GM20431 (cell line): Measurements from ENCODE around the gene ZC2HC1B.
"Not testable (repeated sequence)": the region's sequence is repeated elsewhere in the genome, so short reads cannot be mapped to it uniquely, and the experiment has no call there.

Source experiments
- in situ Hi-C: fragments of 300-500 bp; cut with MseI, MboI; formaldehyde crosslinking; loops from one replicate; pipeline ENCODE4 v1.15.0; 2020; ENCODE audit warnings: low sequenced_read_pairs; ENCODE audit not compliant: unreplicated experiment

The ZC2HC1B gene, protein sequence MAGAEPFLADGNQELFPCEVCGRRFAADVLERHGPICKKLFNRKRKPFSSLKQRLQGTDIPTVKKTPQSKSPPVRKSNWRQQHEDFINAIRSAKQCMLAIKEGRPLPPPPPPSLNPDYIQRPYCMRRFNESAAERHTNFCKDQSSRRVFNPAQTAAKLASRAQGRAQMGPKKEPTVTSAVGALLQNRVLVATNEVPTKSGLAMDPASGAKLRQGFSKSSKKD

DNA sequence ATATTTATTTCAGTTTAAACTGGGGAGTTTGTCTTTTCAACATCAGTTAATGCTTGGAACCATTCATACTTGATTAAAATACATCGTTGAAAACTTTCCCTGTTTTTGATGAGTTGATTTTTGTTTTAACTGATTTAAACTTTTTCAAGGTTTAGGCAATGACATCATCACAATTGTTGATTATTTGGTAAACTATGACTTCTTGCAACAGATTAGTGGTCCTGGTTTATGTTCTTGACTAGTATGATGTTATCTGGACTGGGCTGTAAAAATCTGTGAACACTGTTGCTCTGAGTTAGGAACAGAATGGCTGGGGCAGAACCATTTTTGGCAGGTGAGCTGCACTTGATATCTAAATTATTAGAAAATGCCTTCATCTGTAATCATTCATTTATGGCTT is at the start of gene ZC2HC1B:
TSS of gene ZC2HC1B (plus strand) at position 241 of the 400 bp plus-strand sequence. CDS start at position 307, 66 bp downstream.
- in situ Hi-C loops, result no loop called here

DNA sequence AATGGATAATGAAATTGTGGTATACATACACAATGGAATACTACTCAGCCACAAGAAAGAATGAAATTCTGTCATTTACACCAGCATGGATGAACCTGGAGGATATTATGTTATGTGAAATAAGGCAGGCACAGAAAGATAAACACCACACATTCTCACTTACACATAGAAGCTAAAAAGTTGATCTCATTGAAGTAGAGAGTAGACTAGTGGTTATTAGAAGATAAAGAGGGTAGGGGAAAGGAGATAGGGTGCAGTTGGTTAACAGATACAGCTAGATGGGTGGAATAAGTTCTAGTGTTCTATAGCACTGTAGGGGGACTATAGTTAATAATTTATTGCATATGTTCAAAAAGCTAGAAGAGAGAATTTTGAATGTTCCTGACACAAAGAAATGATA is 46.7 kb upstream of the ZC2HC1B start:
- in situ Hi-C loops, result no loop called here

DNA sequence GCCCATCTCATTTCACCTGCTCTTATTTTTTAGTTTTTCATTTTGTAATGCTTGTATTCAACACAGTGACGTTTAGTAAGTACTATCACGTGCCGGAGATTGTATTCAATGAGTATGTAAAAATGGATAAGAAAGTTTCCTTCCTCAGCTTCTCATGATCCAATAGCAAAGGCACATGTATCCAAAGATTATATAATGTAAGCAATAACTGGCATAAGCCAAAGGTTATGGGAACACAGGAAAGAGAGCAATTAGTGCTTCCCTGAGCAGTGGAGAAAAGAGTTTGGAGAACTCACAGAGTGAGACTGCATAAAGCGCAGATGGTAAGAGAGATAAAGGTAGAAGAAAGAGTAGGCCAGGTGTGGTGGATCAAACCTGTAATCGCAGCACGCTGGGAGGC is 42.9 kb upstream of the ZC2HC1B start:
- in situ Hi-C loops, result no loop called here

DNA sequence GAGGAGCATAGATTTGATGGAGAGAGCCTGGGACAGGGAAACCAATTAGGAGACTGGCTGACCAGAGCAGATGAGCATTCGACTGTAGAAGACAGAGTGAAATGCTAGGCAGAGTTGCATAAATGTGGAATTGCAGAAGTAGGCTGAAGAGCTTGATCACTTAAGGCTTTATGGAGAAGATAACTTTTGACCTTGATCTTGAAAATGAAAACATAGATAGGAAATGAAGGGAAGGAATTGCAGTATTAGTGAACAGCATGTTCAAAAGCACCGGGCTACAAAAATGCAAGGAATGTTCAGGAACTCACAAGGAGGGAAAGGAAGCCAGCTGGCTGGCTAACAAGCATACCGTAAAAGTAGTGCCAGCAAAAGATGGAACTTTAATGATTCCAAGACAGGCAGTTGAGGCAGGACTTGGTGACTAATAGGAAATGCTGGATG is 41.7 kb upstream of the ZC2HC1B start:
- in situ Hi-C loops, result no loop called here

DNA sequence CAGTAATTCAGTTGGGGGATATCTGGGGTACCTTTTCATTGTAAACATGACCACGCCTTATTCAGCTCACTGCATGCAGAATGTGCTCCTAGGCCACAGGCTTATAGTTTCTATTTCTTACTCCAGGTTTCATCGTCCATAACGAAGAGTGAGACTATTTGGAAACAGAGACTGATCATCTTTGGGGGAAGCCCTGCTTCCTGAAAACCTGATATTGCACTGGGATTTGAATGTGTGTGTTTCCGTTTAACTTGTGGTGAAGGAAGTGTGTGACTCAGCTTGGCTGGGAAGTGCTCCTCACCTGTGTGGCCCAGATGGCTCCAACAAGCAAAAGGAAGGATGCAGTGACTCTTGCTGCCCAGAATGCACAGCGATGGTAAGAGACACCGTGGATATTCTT is 40.7 kb upstream of the ZC2HC1B start:
- in situ Hi-C loops, result no loop called here

DNA sequence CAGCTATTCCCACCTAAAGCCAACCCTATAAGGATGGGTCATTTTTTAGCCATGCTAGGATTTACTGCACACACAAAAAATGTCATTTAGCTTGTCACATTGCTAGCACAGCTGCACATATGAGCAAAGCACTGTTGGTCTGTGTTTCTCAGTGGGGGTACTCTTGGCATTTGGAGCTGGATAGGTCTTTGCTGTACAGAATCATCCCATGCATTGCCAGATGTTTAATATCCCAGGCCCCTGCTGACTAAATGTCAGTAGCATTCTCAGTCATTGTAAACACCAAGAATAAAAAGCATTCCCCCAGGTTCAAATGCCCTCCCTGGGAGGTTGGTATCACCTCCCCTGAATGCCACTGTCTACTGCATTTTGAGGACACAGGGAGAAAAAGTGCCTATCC is 35.7 kb upstream of the ZC2HC1B start:
- in situ Hi-C loops, result no loop called here

DNA sequence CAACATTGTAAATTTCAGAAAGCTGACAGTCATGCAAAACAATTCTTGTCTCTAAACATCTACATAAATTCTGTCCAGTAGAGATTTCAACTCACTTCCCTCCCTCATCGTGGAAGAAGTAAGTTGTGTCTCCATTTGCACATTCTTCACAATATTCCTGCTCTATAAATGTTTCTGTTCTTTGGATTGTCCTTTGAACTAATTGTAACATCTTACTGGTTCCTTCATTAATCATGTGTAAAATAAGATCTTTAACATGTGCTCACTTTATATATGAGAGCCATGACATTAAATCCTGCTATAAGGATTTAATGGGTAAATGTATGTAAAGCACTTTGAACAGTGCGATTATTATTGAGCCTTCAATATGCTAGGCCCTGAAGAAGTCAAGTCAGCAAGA is 28.1 kb upstream of the ZC2HC1B start:
- in situ Hi-C loops, result no loop called here

DNA sequence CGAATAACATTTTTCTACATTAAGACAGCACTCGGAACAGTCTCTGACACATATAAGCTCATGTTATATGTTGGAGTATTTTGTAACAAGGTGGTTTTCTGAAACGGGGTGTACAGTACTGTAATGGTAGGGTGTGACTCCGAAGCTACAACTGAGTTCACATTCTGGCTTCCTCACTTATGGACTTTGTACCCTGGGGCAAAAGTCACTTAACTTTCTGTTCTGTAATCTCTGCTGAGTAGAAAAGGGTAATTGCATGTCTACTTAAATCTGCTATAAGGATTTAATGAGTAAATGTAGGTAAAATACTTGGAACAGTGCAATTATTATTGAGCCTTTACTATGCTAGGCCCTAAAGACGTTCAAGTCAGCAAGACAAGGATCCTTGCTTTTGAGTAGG is 25.9 kb upstream of the ZC2HC1B start:
- in situ Hi-C loops, result no loop called here

DNA sequence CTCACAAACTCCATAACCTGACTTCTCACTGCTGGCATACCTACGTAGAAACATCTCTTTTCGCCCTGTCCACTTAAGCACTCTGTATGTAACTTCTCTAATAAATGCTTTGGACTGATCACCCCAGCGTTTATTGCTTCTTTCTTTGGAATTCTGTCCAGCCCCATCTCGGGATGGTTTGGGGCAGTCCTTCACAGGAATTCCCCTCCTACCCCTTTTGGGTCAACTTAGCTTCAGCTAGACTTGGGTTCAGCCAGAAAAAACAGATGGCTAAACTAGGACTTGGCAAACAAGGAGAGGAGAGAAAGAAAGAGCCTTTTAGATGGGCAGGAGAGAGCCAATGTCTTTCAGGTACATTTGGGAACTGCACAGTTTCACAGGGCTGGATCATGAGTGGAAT is 25.1 kb upstream of the ZC2HC1B start:
- in situ Hi-C loops, result no loop called here

DNA sequence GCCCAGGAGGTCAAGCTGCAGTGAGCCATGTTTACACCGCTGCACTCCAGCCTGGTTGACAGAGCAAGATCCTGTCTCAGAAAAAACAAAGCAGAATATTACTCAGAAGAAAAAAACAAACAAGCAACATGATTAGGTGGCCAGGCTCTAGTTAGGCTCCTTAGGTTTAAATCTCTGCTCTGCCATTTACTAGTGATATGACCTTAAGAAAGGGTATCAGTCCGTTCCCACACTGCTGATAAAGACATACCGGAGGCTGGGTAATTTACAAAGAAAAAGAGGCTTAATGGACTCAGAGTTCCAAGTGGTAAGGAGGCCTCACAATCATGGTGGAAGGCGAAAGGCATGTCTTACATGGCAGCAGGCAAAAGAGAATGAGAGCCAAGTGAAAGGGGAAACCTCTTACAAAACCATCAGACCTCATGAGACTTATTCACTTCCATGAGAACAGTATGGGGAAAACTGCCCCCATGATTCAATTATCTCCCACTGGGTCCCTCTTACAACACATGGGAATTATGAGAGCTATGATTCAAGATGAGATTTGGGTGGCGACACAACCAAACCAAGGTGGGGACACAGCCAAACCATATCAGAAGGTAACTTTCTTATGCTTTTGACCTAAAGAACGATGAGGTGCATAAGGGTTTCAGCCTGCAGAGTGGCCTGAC is 23.5 kb upstream of the ZC2HC1B start:
- in situ Hi-C loops, result no loop called here

DNA sequence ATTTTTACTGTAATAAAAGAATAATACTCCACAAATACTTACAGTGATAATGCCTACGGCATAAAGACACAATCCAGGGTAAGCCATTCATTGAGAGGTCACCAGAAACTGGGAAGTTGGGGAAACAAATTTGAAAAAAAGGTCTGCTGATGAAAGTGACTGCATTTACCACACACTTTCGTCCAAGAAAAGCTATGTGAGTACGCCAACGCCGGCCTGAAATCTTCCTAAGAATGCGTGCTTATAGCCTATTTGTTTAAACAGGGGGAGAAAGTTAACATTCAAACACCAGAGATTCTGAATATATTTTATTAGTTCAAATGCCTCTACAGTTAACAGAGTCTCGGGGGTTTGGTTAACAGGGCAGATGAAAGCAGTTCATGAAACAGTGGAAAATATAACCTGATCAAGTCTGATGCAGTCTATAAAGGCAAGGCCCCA is 21.8 kb upstream of the ZC2HC1B start:
- in situ Hi-C loops, result no loop called here

DNA sequence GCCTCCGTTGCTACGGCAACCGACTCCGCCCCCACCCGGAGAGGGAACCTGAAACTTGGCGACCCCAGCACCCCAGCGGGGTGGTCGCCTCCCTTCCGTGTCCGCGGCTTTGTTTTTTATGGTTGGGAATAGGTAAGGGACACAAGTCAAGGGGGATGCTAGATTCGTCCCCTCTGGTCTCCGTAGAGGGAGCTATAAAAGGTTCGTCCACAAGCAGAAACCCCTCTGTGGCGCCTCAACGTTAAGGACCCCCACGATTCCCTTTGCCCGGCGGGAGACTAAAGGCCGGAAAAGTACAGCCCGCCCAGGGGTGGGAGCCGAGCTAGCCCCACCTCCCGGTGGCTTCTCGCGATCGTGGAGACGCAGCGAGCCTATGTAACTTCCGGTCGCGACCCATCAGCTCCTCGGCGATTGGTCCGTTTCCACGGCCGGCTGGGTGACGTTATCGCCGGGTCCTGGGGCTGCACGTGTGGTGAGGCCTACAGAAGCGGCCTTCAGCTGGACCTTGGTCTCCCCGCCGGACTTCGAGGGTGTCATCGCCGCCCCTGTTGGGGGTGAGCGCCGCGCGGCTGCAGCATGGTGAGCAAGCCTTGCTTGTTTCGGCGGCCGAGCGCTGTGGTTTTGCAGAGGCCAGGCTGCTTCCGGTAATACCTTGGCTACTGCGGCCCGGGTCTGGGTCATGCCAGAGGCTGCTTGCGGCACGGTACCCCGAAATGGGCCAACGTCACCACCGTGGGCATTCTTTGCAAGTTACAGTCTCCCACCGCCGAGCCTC is 21.2 kb upstream of the ZC2HC1B start, which contains the start of gene LTV1:
TSS of gene LTV1 (plus strand) at position 437 of the 775 bp plus-strand sequence. CDS start at position 577, 140 bp downstream.
- in situ Hi-C loops, result no loop called here

DNA sequence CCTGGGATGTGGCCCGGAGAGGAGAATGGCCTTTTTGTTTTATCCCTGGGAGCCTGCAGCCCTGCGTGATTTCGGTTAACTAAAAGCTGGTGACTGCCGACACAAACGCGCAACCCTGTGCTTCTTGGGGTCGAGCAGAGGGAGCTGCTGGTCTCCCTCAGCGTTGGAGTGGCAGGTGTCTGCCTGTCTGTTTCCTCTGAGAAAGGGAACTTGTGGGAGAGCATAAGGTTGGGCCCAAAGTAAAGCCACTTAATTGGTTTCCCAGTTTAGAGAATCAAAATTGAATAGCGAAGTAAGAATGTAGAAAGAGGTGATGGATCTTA is 20.6 kb upstream of the ZC2HC1B start:
- in situ Hi-C loops, result no loop called here

DNA sequence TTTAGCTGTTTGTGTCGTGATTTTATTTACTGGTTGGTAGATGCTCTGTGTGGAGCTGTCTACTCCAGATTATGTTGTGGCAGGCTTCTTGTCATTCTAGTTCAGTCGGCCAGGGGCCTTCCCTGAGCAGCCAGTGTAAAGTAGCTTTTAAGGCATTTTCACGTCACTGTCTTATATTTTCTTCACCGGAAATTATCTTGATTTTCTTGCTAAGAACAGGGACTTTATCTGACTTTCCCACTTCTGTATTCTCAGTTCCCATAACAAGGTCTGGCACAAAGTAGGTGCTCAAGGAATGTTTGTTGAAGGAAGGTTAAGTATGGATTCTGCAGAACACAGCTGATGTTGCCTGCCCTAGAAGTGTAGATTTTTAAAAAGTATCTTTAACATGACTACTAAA is 20.3 kb upstream of the ZC2HC1B start:
- in situ Hi-C loops, result no loop called here

DNA sequence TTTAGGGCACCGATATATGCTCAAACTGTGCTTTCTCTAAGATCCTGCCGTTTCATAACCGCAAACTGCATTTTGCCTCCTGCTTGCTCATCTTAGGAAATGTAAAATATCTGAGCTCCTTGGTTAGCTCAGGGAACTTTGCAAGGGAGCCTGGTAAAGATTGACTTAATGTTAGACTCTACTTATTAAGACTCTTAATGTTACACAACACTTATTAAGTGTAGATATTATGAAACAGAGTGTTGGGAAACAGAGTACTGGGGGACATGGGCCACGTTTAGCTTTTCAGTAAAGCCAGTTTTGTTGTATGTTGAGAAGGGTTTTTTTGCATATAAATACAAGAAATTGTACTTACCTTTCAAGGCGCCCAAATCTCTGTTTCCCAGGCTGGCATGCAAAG is 19.2 kb upstream of the ZC2HC1B start:
- in situ Hi-C loops, result no loop called here

DNA sequence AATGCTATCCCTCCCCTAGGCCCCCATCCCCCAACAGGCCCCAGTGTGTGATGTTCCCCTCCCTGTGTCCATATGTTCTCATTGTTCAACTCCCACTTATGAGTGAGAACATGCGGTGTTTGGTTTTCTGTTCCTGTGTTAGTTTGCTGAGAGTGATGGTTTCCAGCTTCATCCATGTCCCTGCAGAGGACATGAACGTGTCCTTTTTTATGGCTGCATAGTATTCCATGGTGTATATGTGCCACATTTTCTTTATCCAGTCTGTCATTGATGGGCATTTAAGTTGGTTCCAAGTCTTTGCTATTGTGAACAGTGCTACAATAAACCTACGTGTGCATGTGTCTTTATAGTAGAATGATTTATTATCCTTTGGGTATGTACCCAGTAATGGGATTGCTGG is 12.6 kb upstream of the ZC2HC1B start:
- in situ Hi-C loops, result not testable (repeated sequence)

DNA sequence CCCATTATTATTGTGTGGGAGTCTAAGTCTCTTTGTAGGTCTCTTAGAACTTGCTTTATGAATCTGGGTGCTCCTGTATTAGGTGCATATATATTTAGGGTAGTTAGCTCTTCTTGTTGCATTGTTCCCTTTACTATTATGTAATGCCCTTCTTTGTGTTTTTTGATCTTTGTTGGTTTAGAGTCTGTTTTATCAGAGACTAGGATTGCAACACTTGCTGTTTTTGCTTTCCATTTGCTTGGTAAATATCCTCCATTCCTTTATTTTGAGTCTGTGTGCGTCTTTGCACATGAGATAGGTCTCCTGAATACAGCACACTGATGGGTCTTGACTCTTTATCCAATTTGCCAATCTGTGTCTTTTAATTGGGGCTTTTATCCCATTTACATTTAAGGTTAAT is 9.2 kb upstream of the ZC2HC1B start:
- in situ Hi-C loops, result not testable (repeated sequence)

DNA sequence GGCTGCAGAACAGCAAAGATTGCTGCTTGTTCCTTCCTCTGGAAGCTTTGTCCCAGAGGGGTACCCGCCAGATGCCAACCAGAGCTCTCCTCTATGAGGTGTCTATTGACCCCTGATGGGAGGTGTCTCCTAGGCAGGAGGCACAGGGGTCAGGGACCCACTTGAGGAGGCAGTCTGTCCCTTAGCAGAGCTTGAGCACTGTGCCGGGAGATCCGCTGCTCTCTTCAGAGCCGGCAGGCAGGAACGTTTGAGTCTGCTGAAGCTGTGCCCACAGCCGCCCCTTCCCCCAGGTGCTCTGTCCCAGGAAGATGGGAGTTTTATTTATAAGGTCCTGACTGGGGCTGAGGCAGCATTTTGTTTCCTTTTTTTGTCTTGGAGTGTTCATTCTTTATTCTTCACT is 7.5 kb upstream of the ZC2HC1B start:
- in situ Hi-C loops, result not testable (repeated sequence)

DNA sequence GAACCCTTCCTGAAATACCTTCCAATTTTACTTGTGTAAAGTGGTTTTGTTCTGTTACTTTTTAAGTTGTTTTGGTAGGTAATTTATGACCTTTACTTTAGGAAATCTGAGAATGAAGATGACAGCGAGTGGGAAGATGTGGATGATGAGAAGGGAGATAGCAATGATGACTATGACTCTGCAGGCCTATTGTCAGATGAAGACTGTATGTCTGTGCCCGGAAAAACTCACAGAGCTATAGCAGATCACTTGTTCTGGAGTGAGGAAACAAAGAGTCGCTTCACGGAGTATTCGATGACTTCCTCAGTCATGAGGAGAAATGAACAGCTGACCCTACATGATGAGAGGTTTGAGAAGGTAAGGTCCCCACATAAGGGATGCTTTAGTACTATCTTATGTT is 6.6 kb upstream of the ZC2HC1B start:
- in situ Hi-C loops, result no loop called here

DNA sequence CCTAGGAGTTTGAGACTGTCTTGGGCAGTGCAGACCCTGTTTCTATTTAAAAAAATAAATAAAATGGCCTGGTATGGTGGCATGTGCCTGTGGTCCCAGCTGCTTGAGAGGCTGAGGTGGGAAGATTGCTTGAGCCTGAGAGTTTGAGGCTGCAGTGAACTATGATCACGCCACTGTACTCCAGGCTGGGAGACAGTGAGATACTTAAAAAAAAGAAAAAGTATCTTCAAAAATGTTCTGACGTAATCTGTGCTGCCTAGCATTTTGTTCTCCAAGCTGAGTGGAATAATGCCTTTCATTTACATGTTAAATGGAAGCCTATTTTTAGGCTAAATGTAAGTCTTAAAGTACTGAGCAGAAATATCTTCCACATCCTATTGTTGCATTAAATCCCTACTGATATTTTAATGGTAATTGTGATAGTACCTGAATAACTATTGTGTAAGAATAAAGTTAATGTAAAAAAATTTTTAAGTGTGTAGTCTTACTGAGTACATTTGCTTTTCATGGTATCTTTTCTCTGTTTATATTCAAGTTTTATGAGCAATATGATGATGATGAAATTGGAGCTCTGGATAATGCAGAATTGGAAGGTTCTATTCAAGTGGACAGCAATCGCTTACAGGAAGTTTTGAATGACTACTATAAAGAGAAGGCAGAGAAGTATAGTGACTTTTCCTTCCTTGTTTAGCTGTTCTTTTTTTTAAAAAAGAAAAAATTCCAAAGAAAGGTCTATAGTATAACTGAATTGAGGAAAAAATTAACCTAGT is 4.2 kb upstream of the ZC2HC1B start:
- in situ Hi-C loops, result no loop called here
